Renal cortex interstitium (tissue), 11 donors: ENCODE data around the gene VWA3B. TPM values are rescaled to one million over a fixed set of nuclear protein-coding genes. Genes with fewer than 3 reads are reported as not detected.
"Not testable (repeated sequence)": the region's sequence is repeated elsewhere in the genome, so short reads cannot be mapped to it uniquely, and the experiment has no call there.

Experiments used
- DNase-seq, 11 donors: peaks; one replicate each; pipeline ENCODE4 v3.0.0-alpha.2; 2013; ENCODE audit warnings: low read depth in 9 of 11, low spot score in 4 of 11; ENCODE audit errors: extremely low read depth in 1 of 11
- polyA plus RNA-seq, 3 donors: library from polyadenylated mRNA; unstranded; fragments of 120-200 nt; gene quantifications; one replicate each; pipeline ENCODE4 v1.2.1, GENCODE V29; 2013; ENCODE audit not compliant: insufficient read length in 3 of 3

VWA3B gene
- polyA plus RNA-seq, 3 donors: 0.26 to 1.1 (median 0.47) TPM

DNA sequence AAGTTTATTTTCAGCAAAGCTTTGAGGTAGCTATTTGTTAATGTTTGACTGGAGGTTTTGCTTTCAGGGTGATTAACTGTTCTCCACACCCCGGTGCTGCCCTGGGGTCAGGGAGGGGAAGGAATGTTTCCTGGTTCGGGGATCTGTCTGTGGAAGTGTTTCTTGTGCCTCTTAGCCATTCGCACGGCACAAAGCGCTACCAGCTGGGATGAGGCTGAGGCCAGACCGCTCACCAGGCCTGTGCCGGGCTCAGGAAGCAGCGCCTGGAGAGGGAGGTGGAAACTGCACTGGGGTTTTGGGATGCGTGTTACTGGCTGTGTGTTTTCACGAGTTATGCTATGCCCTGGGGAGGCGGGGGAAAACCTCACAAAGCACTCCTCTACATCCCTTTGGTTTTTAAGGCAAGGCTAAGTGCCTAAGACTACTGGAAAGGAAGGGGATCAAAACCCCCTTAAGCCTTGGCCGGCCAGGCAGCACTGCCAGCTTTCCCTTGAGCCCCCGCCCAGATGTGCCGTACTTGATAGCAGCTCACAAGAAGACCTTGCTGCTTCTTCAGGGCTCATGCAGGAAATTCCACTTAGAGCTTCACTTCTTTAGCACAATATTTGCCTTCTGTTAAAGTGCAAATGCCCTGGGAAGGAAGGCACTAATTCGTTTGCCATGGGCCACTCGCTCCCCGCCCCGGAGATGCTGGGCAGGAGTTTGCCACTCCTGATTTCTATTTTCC lies 193.6 kb downstream of the VWA3B start:
- DNase-seq: peak; percentile 11 to 61 (median 33)

- no peak for DNase-seq
These were observed 194.6 kb downstream of the VWA3B start for GRCh38 chr2:98281607-98282006.

DNA sequence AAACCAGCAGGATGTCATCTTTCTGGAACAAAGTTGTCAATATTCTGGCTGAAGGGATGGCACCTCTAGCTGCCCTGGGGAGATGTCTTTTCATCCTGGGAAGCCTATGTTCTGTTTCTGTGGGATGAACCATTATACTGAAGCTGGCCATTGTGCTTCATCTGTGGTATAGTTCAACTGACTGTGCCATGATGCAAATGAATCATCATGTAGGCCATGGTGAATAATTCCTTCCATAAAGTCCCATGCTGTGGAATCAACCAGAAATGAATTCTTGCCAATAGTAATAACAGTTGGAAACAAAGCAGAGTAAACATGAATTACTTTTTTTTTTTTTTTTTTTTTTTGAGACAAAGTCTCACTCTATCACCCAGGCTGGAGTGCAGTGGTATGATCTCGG lies 195.1 kb downstream of the VWA3B start:
- DNase-seq: no peak

GRCh38 chr2:98293030-98293429 lies 206.1 kb downstream of the VWA3B start:
- no peak for DNase-seq

DNA sequence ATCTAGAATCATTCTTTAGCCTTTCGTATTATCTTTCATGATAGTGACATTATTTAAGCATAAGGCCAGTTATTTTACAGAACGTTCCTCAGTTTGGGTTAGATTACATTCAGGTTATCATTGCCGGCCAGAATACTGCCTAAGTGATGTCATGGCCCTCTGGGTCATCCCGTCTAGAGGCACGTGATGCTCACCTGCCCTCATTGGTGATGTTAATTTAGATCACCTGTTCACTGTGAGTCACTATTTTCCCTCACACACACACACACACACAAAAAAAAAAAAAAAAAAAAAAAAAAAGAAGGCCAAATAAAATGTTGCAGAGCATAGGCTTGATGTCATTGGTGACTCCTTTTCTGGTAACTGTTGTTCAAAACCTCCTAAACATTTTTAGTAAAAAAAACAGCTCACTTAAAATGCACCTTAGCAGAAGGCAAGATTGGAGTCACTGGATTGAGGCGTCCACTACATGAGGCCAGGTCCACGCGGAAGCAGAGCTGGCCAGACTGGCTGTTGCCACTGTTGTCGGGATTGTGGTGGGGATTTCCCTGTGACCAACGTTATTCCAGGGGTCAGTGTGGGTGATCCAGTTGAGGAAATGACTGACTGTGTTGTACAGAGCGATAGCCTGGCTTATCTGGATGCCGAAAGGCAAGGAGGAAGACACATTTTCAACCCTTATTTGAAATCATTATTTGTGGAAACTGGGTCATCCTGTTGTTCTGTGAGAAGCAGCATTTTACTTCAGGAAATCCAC lies 207.1 kb downstream of the VWA3B start:
- no peak for DNase-seq

GRCh38 chr2:98294711-98295110 lies 207.7 kb downstream of the VWA3B start:
- DNase-seq: no peak

GRCh38 chr2:98295275-98295674 lies 208.3 kb downstream of the VWA3B start:
- no peak for DNase-seq

GRCh38 chr2:98295721-98296414 lies 208.9 kb downstream of the VWA3B start:
- no peak for DNase-seq

- no peak for DNase-seq
These were observed 209.5 kb downstream of the VWA3B start for GRCh38 chr2:98296440-98296839.

GRCh38 chr2:98297817-98298682 lies 211.1 kb downstream of the VWA3B start:
- DNase-seq: no peak

GRCh38 chr2:98298683-98299164 lies 211.8 kb downstream of the VWA3B start:
- DNase-seq: no peak

DNA sequence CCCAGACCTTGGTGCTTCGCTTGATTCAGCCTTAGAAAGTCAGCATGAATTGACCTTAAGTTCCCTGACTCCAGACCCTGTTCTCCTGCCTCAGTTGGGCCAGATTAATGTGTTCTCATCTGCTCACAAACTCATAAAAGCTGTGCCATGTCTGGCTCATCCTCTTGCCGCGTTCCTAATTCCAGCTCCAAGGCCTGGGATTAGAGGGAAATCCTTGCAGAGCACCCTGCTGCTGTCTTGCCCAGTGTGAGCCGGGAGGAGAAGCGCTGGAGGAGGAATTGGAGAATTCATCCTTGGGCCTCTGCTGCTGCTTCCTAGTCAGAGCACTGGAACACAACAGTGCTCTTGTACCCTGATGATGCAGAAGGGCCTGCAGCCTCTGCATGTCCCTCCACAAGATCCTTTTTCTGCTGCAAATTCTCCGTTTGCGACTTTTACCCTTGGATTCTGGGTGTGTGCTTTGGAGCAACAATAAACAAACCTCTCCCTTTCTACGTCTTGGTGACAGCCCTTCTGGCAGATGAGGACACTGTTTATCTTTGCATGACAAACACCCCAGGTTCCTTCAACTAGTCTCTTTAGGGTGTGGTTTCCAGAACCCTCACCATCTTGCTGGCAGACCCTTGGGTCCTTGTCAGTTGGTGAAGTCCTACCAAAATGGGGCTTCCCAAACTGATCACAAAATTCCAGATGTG lies 212.4 kb downstream of the VWA3B start:
- no peak for DNase-seq

GRCh38 chr2:98300141-98300874 lies 213.3 kb downstream of the VWA3B start:
- DNase-seq: no peak

DNA sequence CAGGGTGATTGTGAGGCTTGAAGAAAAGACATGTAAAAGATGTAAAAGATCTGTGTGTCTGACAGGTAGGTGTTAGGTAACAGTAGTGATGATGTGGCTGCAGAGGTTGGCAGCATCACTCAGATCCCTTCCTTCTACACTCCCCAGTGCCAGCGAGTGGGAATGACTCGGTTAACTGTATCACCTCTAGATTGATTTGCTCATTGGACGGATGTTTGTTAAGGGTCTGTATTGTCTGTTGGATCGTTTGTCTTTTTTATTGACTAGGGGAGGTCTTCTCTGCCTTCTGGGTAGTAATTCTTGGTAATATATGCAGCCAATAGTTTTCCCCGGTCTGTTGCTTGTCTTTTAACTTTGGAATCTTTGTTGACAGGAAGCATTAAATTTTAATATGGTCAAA lies 214.5 kb downstream of the VWA3B start:
- DNase-seq: no peak

DNA sequence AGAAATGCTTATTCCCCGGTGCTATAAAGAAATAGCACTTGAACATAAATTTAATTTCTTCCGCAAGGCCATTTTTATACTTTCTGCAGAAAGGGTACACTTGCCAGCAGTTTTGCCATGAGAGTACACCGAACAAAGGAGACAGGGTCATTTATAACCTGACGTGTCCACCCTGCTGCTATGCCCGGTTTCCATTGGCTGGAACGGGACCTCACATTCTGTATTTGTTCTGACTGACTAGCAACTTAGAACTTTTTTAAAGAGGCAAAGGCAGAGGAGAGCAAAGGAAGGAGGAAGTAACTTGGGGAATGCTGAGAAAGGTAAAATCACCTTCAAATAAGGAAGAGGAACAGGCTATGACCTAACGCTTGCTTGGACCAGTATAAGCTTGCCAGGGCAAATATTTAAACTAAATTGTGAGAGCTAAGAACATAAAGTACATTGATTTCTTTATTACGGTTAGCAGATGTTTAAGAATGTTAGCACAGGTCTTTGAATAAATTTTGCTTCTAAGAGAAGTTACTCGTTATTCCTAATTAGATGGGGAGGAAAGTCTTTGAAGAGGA lies 220.2 kb downstream of the VWA3B start:
- not testable (repeated sequence) for DNase-seq

GRCh38 chr2:98308068-98308467 lies 221.1 kb downstream of the VWA3B start:
- DNase-seq: no peak

DNA sequence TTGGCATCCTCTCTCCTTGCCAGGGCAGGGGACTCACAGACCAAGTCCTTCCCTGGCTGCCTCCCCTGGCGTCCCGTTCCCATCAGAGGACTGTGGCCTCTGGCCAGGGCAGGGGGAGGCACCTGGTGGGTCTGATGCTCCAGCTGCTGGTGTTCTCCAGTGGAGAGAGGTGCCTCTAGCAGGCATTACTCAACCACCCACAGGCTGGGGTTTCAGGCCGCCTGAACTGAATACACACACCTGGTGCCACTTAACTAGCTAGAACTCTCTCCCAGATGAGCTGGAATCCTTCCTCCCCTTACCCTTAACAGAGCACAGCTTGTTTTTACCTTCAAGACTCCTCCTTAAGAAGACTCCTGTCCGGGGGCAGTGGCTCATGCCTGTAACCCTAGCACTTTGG lies 221.6 kb downstream of the VWA3B start:
- DNase-seq: no peak
